MM.1S (cell line): ENCODE measurements around the gene BOD1.

Source experiments
- DNase-seq: peaks from one replicate; pipeline ENCODE4 v3.0.0-alpha.2; 2015
- H2AFZ ChIP-seq: fragments of 300-600 bp; sonication (generic); 2 replicates; pipeline ENCODE4 v1.6.0; 2016; ENCODE audit warnings: antibody characterized with exemption, low read length
- H3F3A ChIP-seq: fragments of 300-600 bp; sonication (generic); 2 replicates; pipeline ENCODE4 v1.6.1; 2016; ENCODE audit warnings: mild to moderate bottlenecking, antibody characterized with exemption, low read length, moderate library complexity, mixed read lengths; ENCODE audit not compliant: insufficient read depth
- H3K27ac ChIP-seq: fragments of 300-600 bp; sonication (generic); 2 replicates; pipeline ENCODE4 v1.5.1; 2016; ENCODE audit warnings: mild to moderate bottlenecking, low read length
- H3K27me3 ChIP-seq: fragments of 300-600 bp; sonication (generic); replicated peaks from 2 replicates; pipeline ENCODE4 v1.6.0; 2016; ENCODE audit warnings: low read length; ENCODE audit not compliant: insufficient read depth
- H3K36me3 ChIP-seq: fragments of 300-600 bp; sonication (generic); replicated peaks from 2 replicates; pipeline ENCODE4 v1.6.1; 2016; ENCODE audit warnings: mild to moderate bottlenecking, low read length, mixed read lengths; ENCODE audit not compliant: insufficient read depth
- H3K4me1 ChIP-seq: fragments of 300-600 bp; sonication (generic); 2 replicates; pipeline ENCODE4 v1.6.1; 2016; ENCODE audit warnings: low read length, mixed read lengths
- H3K4me2 ChIP-seq: fragments of 300-600 bp; sonication (generic); 2 replicates; pipeline ENCODE4 v1.6.0; 2016; ENCODE audit warnings: low read depth, low read length
- H3K4me3 ChIP-seq: fragments of 300-600 bp; sonication (generic); 2 replicates; pipeline ENCODE4 v1.5.1; 2016; ENCODE audit warnings: low read length, mixed read lengths
- H3K79me2 ChIP-seq: fragments of 300-600 bp; sonication (generic); 2 replicates; pipeline ENCODE4 v1.6.1; 2016; ENCODE audit warnings: mixed run types, low read length, mixed read lengths
- H3K9ac ChIP-seq: fragments of 300-600 bp; sonication (generic); 2 replicates; pipeline ENCODE4 v1.6.1; 2016; ENCODE audit warnings: low read length, mixed read lengths
- H3K9me2 ChIP-seq: fragments of 300-600 bp; sonication (generic); replicated peaks from 2 replicates; pipeline ENCODE4 v1.6.1; 2016; ENCODE audit warnings: mild to moderate bottlenecking, low read length, mixed read lengths; ENCODE audit not compliant: insufficient read depth
- H3K9me3 ChIP-seq: fragments of 300-600 bp; sonication (generic); replicated peaks from 2 replicates; pipeline ENCODE4 v1.6.1; 2016; ENCODE audit warnings: mild to moderate bottlenecking, low read length, mixed read lengths; ENCODE audit not compliant: insufficient read depth
- H4K20me1 ChIP-seq: fragments of 300-600 bp; sonication (generic); 2 replicates; pipeline ENCODE4 v1.6.1; 2016; ENCODE audit warnings: mild to moderate bottlenecking, low read length, moderate library complexity, mixed read lengths; ENCODE audit not compliant: insufficient read depth
- EZH2 ChIP-seq: fragments of 300-600 bp; sonication (generic); optimal IDR thresholded peaks from 2 replicates; pipeline ENCODE3; 2017; ENCODE audit warnings: low read depth, mild to moderate bottlenecking, antibody characterized with exemption, low read length, mixed read lengths
- EZH2phosphoT487 ChIP-seq: fragments of 300-600 bp; sonication (generic); IDR thresholded peaks from 2 replicates; pipeline ENCODE4 v1.6.1; 2018; ENCODE audit warnings: antibody characterized with exemption, low read length
- TF ChIP-seq, protein P1 (sequence below): fragments of 300-600 bp; sonication (generic); IDR thresholded peaks from 2 replicates; pipeline ENCODE4 v1.5.1; 2016; ENCODE audit warnings: antibody characterized with exemption, low read length, mixed read lengths

Gene BOD1

DNA sequence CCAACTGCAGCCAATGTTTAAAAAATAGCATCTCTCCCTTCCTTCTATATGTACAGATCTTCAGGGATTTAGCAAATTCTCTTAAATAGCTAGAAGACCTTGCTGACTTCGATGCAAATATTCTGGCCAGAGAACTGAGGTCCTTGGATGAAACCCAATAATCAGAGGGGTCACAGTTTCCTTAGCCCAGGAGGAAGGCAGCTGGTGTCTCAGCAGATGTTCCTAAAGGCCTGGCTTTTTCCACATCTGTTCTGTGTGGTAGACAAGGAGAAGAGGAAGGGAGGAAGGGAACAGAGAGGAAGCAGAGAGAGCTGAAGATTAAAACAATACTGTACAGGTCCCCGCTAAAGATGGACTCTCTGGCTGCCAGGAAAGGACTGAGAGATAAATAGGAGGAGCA is 33.1 kb downstream of the BOD1 start:
- Histone ChIP-seq H3K4me3 (no peak overlapping the region), H3K4me1 (no peaks in the 10 kb centered on the region), H3F3A (no peaks in the 10 kb centered on the region), H3K36me3 (no peaks in the 10 kb centered on the region), H3K9me2 (no peaks in the 10 kb centered on the region), H2AFZ (no peak overlapping the region), H3K9ac (no peak overlapping the region), H3K27me3 (no peaks in the 10 kb centered on the region), H3K27ac (no peak overlapping the region), H3K4me2 (no peak overlapping the region), H3K9me3 (no peaks in the 10 kb centered on the region), H4K20me1 (no peaks in the 10 kb centered on the region), H3K79me2 (no peaks in the 10 kb centered on the region)
- DNase-seq: no peak
- TF ChIP-seq, protein P1, sequence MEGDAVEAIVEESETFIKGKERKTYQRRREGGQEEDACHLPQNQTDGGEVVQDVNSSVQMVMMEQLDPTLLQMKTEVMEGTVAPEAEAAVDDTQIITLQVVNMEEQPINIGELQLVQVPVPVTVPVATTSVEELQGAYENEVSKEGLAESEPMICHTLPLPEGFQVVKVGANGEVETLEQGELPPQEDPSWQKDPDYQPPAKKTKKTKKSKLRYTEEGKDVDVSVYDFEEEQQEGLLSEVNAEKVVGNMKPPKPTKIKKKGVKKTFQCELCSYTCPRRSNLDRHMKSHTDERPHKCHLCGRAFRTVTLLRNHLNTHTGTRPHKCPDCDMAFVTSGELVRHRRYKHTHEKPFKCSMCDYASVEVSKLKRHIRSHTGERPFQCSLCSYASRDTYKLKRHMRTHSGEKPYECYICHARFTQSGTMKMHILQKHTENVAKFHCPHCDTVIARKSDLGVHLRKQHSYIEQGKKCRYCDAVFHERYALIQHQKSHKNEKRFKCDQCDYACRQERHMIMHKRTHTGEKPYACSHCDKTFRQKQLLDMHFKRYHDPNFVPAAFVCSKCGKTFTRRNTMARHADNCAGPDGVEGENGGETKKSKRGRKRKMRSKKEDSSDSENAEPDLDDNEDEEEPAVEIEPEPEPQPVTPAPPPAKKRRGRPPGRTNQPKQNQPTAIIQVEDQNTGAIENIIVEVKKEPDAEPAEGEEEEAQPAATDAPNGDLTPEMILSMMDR: no peak
- TF ChIP-seq EZH2 (no peak), EZH2phosphoT487 (no peak)

DNA sequence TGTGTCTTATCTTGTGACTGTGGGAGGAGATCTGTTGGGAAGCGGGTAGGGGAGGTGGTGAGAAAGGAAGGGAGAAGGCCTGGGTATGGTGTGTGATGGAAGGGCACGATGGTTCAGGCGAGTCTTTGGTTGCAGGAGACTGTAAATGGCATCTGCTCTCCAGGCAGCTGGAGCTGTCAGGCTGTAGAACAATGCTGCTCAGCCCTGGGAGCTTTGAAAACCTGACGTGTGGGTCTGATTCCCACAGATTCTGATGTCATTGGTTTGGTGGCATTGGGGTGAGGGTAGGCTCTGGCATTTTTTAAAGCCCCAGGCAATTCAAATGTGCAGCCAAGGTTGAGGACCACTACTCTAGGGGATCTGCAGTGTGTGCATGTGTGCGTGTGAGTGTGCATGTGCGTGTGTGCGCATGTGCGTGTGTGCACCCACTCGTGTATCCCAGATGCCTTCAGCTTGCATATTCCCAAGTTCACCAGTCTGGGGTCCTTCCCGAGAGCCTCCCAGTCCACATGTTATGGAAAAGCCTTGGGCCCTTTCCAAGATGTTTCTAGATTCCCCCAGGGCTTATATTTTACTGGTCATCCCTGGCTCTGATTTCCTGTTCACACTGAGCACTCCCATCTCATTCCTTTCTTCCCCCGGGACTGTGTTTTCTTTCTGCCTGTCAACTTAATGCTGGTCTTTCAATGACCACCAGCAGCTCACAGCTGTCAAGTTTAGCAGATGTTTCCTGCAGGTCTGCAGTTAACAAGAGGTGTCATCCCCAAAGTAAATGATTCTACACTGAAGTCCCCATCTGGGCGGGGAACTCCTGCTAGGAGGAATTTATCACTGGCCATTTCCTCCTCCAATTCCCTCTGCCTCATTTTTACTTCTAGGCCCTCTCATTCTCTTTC is 34.0 kb downstream of the BOD1 start:
- Histone ChIP-seq H3K27me3 (no peaks in the 10 kb centered on the region), H2AFZ (no peak overlapping the region), H4K20me1 (no peaks in the 10 kb centered on the region), H3K4me3 (no peak overlapping the region), H3K4me1 (no peaks in the 10 kb centered on the region), H3K4me2 (no peak overlapping the region), H3K27ac (no peak overlapping the region), H3K79me2 (no peaks in the 10 kb centered on the region), H3K9me2 (no peaks in the 10 kb centered on the region), H3K36me3 (no peaks in the 10 kb centered on the region), H3F3A (no peaks in the 10 kb centered on the region), H3K9ac (no peak overlapping the region), H3K9me3 (no peaks in the 10 kb centered on the region)
- no peak for DNase-seq
- TF ChIP-seq EZH2 (no peak), EZH2phosphoT487 (no peak)
- TF ChIP-seq, protein P1: no peak

DNA sequence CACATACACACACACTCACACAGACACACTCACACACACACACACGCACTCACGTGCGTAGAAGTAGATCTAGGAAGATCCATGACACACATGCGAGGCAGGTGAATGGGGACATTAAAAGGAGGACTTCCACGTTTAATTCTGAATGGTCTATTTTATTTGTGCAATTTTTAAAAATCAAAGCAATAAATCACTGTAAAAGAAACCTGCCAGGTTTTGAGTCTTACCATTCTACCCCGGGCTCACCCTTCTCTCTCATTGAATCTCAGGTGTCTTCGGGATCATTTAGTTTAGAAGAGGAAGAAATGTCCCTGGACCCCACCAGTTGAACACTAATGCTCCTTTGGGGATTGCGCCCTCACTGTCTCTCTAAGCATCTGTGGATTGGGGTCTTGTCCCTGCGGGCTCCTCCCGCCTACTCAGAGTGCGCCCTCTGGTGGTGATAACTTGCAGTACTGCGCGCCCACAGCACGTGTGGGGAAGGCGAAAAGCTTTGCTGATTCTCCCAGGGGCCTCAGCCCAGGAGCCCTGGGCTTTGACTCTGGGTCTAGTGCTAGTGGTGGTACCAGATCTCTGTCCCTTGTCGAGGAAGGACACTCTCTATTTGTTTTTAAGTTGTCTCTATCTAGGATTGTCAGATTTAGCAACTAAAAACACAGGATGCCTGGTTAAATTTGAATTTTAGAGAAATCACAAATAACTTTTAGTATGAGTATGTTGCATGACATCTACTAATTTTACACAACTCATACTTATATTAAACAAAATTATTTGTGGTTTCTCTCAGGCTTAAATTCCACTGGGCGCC is 34.8 kb downstream of the BOD1 start:
- no peaks in the 10 kb centered on the region for H4K20me1 ChIP-seq
- no peak overlapping the region for H3K4me2 ChIP-seq
- no peaks in the 10 kb centered on the region for H3K9me2 ChIP-seq
- no peak overlapping the region for H3K4me3 ChIP-seq
- no peak overlapping the region for H3K27ac ChIP-seq
- TF ChIP-seq EZH2phosphoT487 (no peak), EZH2 (no peak)
- TF ChIP-seq, protein P1: peak; percentile 60
- H3F3A ChIP-seq: no peaks in the 10 kb centered on the region
- no peaks in the 10 kb centered on the region for H3K36me3 ChIP-seq
- no peak overlapping the region for H2AFZ ChIP-seq
- H3K9me3 ChIP-seq: no peaks in the 10 kb centered on the region
- no peaks in the 10 kb centered on the region for H3K4me1 ChIP-seq
- no peaks in the 10 kb centered on the region for H3K79me2 ChIP-seq
- H3K9ac ChIP-seq: no peak overlapping the region
- DNase-seq: peak; percentile 14
- H3K27me3 ChIP-seq: no peaks in the 10 kb centered on the region
